Activated T-cell treated with anti-CD3 and anti-CD28 coated beads, Interleukin-2, amount 50 U/mL, for 72 hours (primary cell): ENCODE data around the gene C5orf15. TPM values are rescaled to one million over a fixed set of nuclear protein-coding genes. Genes with fewer than 3 reads are reported as not detected.

Source experiments
- ATAC-seq, 2 donors: fragments of 150-1000 bp; cut with Tn5 transposase; replicated peaks in 1 of 2; 2 replicates each; pipeline ENCODE4 v1.10.0; 2021; ENCODE audit warnings: moderate library complexity in 2 of 2, mild to moderate bottlenecking in 1 of 2
- DNase-seq, 2 donors: peaks; one replicate each; pipeline ENCODE4 v3.0.0; 2021 to 2022; ENCODE audit warnings: mixed read lengths in 1 of 2
- H3K27ac Mint-ChIP-seq: one replicate; pipeline ENCODE4 v1.8.0; 2022; ENCODE audit warnings: mild to moderate bottlenecking, moderate library complexity, mixed read lengths
- H3K27me3 Mint-ChIP-seq: one replicate; pipeline ENCODE4 v1.8.0; 2022; ENCODE audit warnings: low read depth, mixed read lengths
- H3K36me3 Mint-ChIP-seq, 2 donors: one replicate each; pipeline ENCODE4 v1.8.0; 2022; ENCODE audit warnings: mixed read lengths in 2 of 2, mild to moderate bottlenecking in 1 of 2; ENCODE audit not compliant: insufficient read depth in 2 of 2
- H3K4me1 Mint-ChIP-seq: one replicate; pipeline ENCODE4 v1.8.0; 2022; ENCODE audit warnings: low read depth, mixed read lengths
- H3K4me3 Mint-ChIP-seq, 2 donors: one replicate each; pipeline ENCODE4 v1.8.0; 2022; ENCODE audit warnings: mild to moderate bottlenecking in 2 of 2, mixed read lengths in 2 of 2, moderate library complexity in 2 of 2
- H3K9me3 Mint-ChIP-seq, 2 donors: one replicate each; pipeline ENCODE4 v1.8.0; 2022; ENCODE audit warnings: mixed read lengths in 2 of 2
- total RNA-seq, 2 donors: library from RNA; stranded (reverse); gene quantifications; one replicate each; pipeline ENCODE4 v1.2.3, GENCODE V29; 2022

Gene C5orf15
- total RNA-seq, 2 donors from 2014 or later = 21.8 to 22.8 TPM

GRCh38 chr5:133914434-133914833 is 54.0 kb downstream of the C5orf15 start:
- Mint-ChIP-seq H3K4me3 (no peak overlapping the region), H3K27ac (no peak overlapping the region), H3K4me1 (peaks cover 5% of the 10 kb centered on the region), H3K36me3 (no peaks in the 10 kb centered on the region), H3K9me3 (no peaks in the 10 kb centered on the region), H3K27me3 (no peaks in the 10 kb centered on the region)
- DNase-seq = no peak
- ATAC-seq = no peak

- Mint-ChIP-seq H3K27ac (no peak overlapping the region), H3K4me3 (no peak overlapping the region), H3K4me1 (no peaks in the 10 kb centered on the region), H3K36me3 (no peaks in the 10 kb centered on the region), H3K27me3 (no peaks in the 10 kb centered on the region), H3K9me3 (no peaks in the 10 kb centered on the region)
- no peak for DNase-seq
- ATAC-seq = no peak
These were observed 54.8 kb downstream of the C5orf15 start for GRCh38 chr5:133913413-133914155.

- DNase-seq = no peak
- Mint-ChIP-seq H3K27ac (no peak overlapping the region), H3K36me3 (no peaks in the 10 kb centered on the region), H3K9me3 (no peaks in the 10 kb centered on the region), H3K27me3 (no peaks in the 10 kb centered on the region), H3K4me1 (no peaks in the 10 kb centered on the region), H3K4me3 (no peak overlapping the region)
- no peak for ATAC-seq
These were observed 55.5 kb downstream of the C5orf15 start for GRCh38 chr5:133912951-133913350.

- H3K27ac Mint-ChIP-seq = no peak overlapping the region
- H3K4me1 Mint-ChIP-seq = no peaks in the 10 kb centered on the region
- ATAC-seq (no peak), DNase-seq (no peak)
- H3K4me3 Mint-ChIP-seq = no peak overlapping the region
- no peaks in the 10 kb centered on the region for H3K9me3 Mint-ChIP-seq
- no peaks in the 10 kb centered on the region for H3K36me3 Mint-ChIP-seq
- H3K27me3 Mint-ChIP-seq = no peaks in the 10 kb centered on the region
These were observed 57.9 kb downstream of the C5orf15 start for GRCh38 chr5:133910571-133910970.

GRCh38 chr5:133909603-133910002 is 58.8 kb downstream of the C5orf15 start:
- H3K4me3 Mint-ChIP-seq = no peak overlapping the region
- H3K4me1 Mint-ChIP-seq = no peaks in the 10 kb centered on the region
- DNase-seq = no peak

GRCh38 chr5:133907075-133907474 is 61.4 kb downstream of the C5orf15 start:
- Mint-ChIP-seq H3K4me1 (no peaks in the 10 kb centered on the region), H3K9me3 (no peaks in the 10 kb centered on the region), H3K27ac (no peak overlapping the region), H3K27me3 (no peaks in the 10 kb centered on the region), H3K4me3 (no peak overlapping the region), H3K36me3 (no peaks in the 10 kb centered on the region)
- DNase-seq (no peak), ATAC-seq (no peak)

More at GRCh38 chr5:133909603-133910002, 58.8 kb downstream of the C5orf15 start:
- no peaks in the 10 kb centered on the region for H3K27me3 Mint-ChIP-seq
- no peak overlapping the region for H3K27ac Mint-ChIP-seq
- H3K9me3 Mint-ChIP-seq = no peaks in the 10 kb centered on the region
- H3K36me3 Mint-ChIP-seq = no peaks in the 10 kb centered on the region
- no peak for ATAC-seq

GRCh38 chr5:133906303-133906702 is 62.1 kb downstream of the C5orf15 start:
- H3K4me1 Mint-ChIP-seq = no peaks in the 10 kb centered on the region
- no peaks in the 10 kb centered on the region for H3K9me3 Mint-ChIP-seq
- no peaks in the 10 kb centered on the region for H3K27me3 Mint-ChIP-seq
- ATAC-seq (no peak), DNase-seq (no peak)
- H3K27ac Mint-ChIP-seq = no peak overlapping the region
- H3K36me3 Mint-ChIP-seq = no peaks in the 10 kb centered on the region
- no peak overlapping the region for H3K4me3 Mint-ChIP-seq

Other genes with a start within 250 kb of the C5orf15 start
- gene VDAC1, start 36.4 kb upstream of the C5orf15 start, total RNA-seq = 100 to 1,000 TPM; 252 to 258 TPM
- 100 to 1,000 TPM; 142 to 265 TPM for gene TCF7, start 146.1 kb upstream of the C5orf15 start, total RNA-seq
- gene SKP1, start 208.3 kb upstream of the C5orf15 start, total RNA-seq = 100 to 1,000 TPM; 201 to 238 TPM